Measurements from ENCODE around the gene WIPF2.
"Not testable (repeated sequence)": the region's sequence is repeated elsewhere in the genome, so short reads cannot be mapped to it uniquely, and the experiment has no call there.

Gene WIPF2

GRCh38 chr17:40188694-40189093, 30.4 kb upstream of the WIPF2 start:
- Histone ChIP-seq H3K27ac (no peak overlapping the region), H3K36me3 (ENCODE audit: insufficient read depth, low read length) (no peaks in the 10 kb centered on the region; the same call in 1 of the 2 replicates), H3K9ac (ENCODE audit: insufficient read length) (no peak overlapping the region), H3K4me3 (no peak overlapping the region), H3K9me3 (ENCODE audit: low read depth, low read length) (no peaks in the 10 kb centered on the region)
- no peak for DNase-seq (ENCODE audit: low read depth, low spot score)
- TF ChIP-seq POLR2AphosphoS5 (IDR thresholded peaks at IDR 0.05; ENCODE audit: borderline replicate concordance, low read depth, low read length) (no peak), FOXP2 (optimal IDR thresholded peaks at IDR 0.05; ENCODE audit: control extremely low read depth, extremely low read length, insufficient read depth) (no peak), EZH2 (IDR thresholded peaks at IDR 0.05) (no peak)

- TF ChIP-seq EZH2 (IDR thresholded peaks at IDR 0.05) (no peak), POLR2AphosphoS5 (IDR thresholded peaks at IDR 0.05; ENCODE audit: borderline replicate concordance, low read depth, low read length) (no peak), FOXP2 (optimal IDR thresholded peaks at IDR 0.05; ENCODE audit: control extremely low read depth, extremely low read length, insufficient read depth) (no peak)
- DNase-seq (ENCODE audit: low read depth, low spot score) = no peak
- Histone ChIP-seq H3K9ac (ENCODE audit: insufficient read length) (no peak overlapping the region), H3K27ac (no peak overlapping the region), H3K4me3 (no peak overlapping the region), H3K9me3 (ENCODE audit: low read depth, low read length) (no peaks in the 10 kb centered on the region), H3K36me3 (ENCODE audit: insufficient read depth, low read length) (no peaks in the 10 kb centered on the region; the same call in 1 of the 2 replicates)
These were observed 28.7 kb upstream of the WIPF2 start for GRCh38 chr17:40190197-40191021.

- no peak for DNase-seq (ENCODE audit: low read depth, low spot score)
- no peak overlapping the region for H3K27ac ChIP-seq
- H3K9me3 ChIP-seq (ENCODE audit: low read depth, low read length) = no peaks in the 10 kb centered on the region
- no peak overlapping the region for H3K4me3 ChIP-seq
- no peak for TF ChIP-seq EZH2 (IDR thresholded peaks at IDR 0.05)
- no peak for TF ChIP-seq POLR2AphosphoS5 (IDR thresholded peaks at IDR 0.05; ENCODE audit: borderline replicate concordance, low read depth, low read length)
- TF ChIP-seq FOXP2 (optimal IDR thresholded peaks at IDR 0.05; ENCODE audit: control extremely low read depth, extremely low read length, insufficient read depth) = no peak
- no peak overlapping the region for H3K9ac ChIP-seq (ENCODE audit: insufficient read length)
- no peaks in the 10 kb centered on the region; the same call in 1 of the 2 replicates for H3K36me3 ChIP-seq (ENCODE audit: insufficient read depth, low read length)
These were observed 27.6 kb upstream of the WIPF2 start for GRCh38 chr17:40191237-40192208.

GRCh38 chr17:40192961-40193360, 26.1 kb upstream of the WIPF2 start:
- Histone ChIP-seq H3K36me3 (ENCODE audit: insufficient read depth, low read length) (no peaks in the 10 kb centered on the region; the same call in 1 of the 2 replicates), H3K4me3 (no peak overlapping the region), H3K27ac (no peak overlapping the region), H3K9ac (ENCODE audit: insufficient read length) (no peak overlapping the region), H3K9me3 (ENCODE audit: low read depth, low read length) (no peaks in the 10 kb centered on the region)
- DNase-seq (ENCODE audit: low read depth, low spot score) = no peak
- TF ChIP-seq FOXP2 (optimal IDR thresholded peaks at IDR 0.05; ENCODE audit: control extremely low read depth, extremely low read length, insufficient read depth) = no peak
- no peak for TF ChIP-seq POLR2AphosphoS5 (IDR thresholded peaks at IDR 0.05; ENCODE audit: borderline replicate concordance, low read depth, low read length)
- no peak for TF ChIP-seq EZH2 (IDR thresholded peaks at IDR 0.05)

GRCh38 chr17:40194821-40195220, 24.3 kb upstream of the WIPF2 start:
- no peak for DNase-seq (ENCODE audit: low read depth, low spot score)
- Histone ChIP-seq H3K36me3 (ENCODE audit: insufficient read depth, low read length) (no peaks in the 10 kb centered on the region; the same call in 1 of the 2 replicates), H3K9me3 (ENCODE audit: low read depth, low read length) (no peaks in the 10 kb centered on the region), H3K9ac (ENCODE audit: insufficient read length) (no peak overlapping the region), H3K27ac (no peak overlapping the region), H3K4me3 (no peak overlapping the region)
- no peak for TF ChIP-seq POLR2AphosphoS5 (IDR thresholded peaks at IDR 0.05; ENCODE audit: borderline replicate concordance, low read depth, low read length)

GRCh38 chr17:40197550-40197949, 21.6 kb upstream of the WIPF2 start:
- Histone ChIP-seq H3K4me3 (no peak overlapping the region), H3K9ac (ENCODE audit: insufficient read length) (no peak overlapping the region), H3K36me3 (ENCODE audit: insufficient read depth, low read length) (no peaks in the 10 kb centered on the region; the same call in 1 of the 2 replicates), H3K9me3 (ENCODE audit: low read depth, low read length) (no peaks in the 10 kb centered on the region), H3K27ac (no peak overlapping the region)
- TF ChIP-seq POLR2AphosphoS5 (IDR thresholded peaks at IDR 0.05; ENCODE audit: borderline replicate concordance, low read depth, low read length) (no peak), FOXP2 (optimal IDR thresholded peaks at IDR 0.05; ENCODE audit: control extremely low read depth, extremely low read length, insufficient read depth) (no peak), EZH2 (IDR thresholded peaks at IDR 0.05) (no peak)
- DNase-seq (ENCODE audit: low read depth, low spot score) = no peak

GRCh38 chr17:40197965-40198456, 21.1 kb upstream of the WIPF2 start:
- H3K9me3 ChIP-seq (ENCODE audit: low read depth, low read length); DNase-seq (ENCODE audit: low read depth, low spot score); H3K27ac ChIP-seq; H3K9ac ChIP-seq (ENCODE audit: insufficient read length); H3K4me3 ChIP-seq; H3K36me3 ChIP-seq (ENCODE audit: insufficient read depth, low read length): not testable (repeated sequence)

- H3K36me3 ChIP-seq (ENCODE audit: insufficient read depth, low read length) = no peaks in the 10 kb centered on the region
- no peak for DNase-seq (ENCODE audit: low read depth, low spot score)
- no peaks in the 10 kb centered on the region for H3K9me3 ChIP-seq (ENCODE audit: low read depth, low read length)
- H3K27ac ChIP-seq = no peak overlapping the region
- no peak overlapping the region for H3K4me3 ChIP-seq
- TF ChIP-seq EZH2 (IDR thresholded peaks at IDR 0.05) (no peak), FOXP2 (optimal IDR thresholded peaks at IDR 0.05; ENCODE audit: control extremely low read depth, extremely low read length, insufficient read depth) (no peak), POLR2AphosphoS5 (IDR thresholded peaks at IDR 0.05; ENCODE audit: borderline replicate concordance, low read depth, low read length) (no peak)
- no peak overlapping the region for H3K9ac ChIP-seq (ENCODE audit: insufficient read length)
These were observed 20.5 kb upstream of the WIPF2 start for GRCh38 chr17:40198576-40198975.
